ENCODE results near the gene DYRK1A. TPM values are rescaled to one million over a fixed set of nuclear protein-coding genes. Genes with fewer than 3 reads are reported as not detected.

The DYRK1A gene
- total RNA-seq, 1 donor from 2014 or later, result 70.2 TPM

GRCh38 chr21:37365517-37366481 lies 774 bp upstream of the DYRK1A start:
- peak; percentile 63 for DNase-seq (ENCODE audit: low spot score)

GRCh38 chr21:37367336-37367702 lies 746 bp downstream of the DYRK1A start:
- DNase-seq (ENCODE audit: low spot score), result no peak

- no peak for DNase-seq (ENCODE audit: low spot score)
Measured at GRCh38 chr21:37367703-37368540, 1.3 kb downstream of the DYRK1A start.

- no peak for DNase-seq (ENCODE audit: low spot score)
Measured at GRCh38 chr21:37368541-37369279, 2.1 kb downstream of the DYRK1A start.

- DNase-seq (ENCODE audit: low spot score), result no peak
Measured at GRCh38 chr21:37369307-37369854, 2.8 kb downstream of the DYRK1A start.

GRCh38 chr21:37370152-37371040 lies 3.8 kb downstream of the DYRK1A start:
- DNase-seq (ENCODE audit: low spot score), result no peak

GRCh38 chr21:37371041-37371397 lies 4.4 kb downstream of the DYRK1A start:
- DNase-seq (ENCODE audit: low spot score), result no peak

GRCh38 chr21:37372127-37372731 lies 5.7 kb downstream of the DYRK1A start:
- DNase-seq (ENCODE audit: low spot score), result no peak

- DNase-seq (ENCODE audit: low spot score), result no peak
Measured at GRCh38 chr21:37372951-37373350, 6.4 kb downstream of the DYRK1A start.

GRCh38 chr21:37373539-37373938 lies 7.0 kb downstream of the DYRK1A start:
- DNase-seq (ENCODE audit: low spot score), result no peak

- DNase-seq (ENCODE audit: low spot score), result no peak
Measured at GRCh38 chr21:37374027-37374426, 7.5 kb downstream of the DYRK1A start.

- DNase-seq (ENCODE audit: low spot score), result no peak
Measured at GRCh38 chr21:37375866-37376574, 9.4 kb downstream of the DYRK1A start.

- DNase-seq (ENCODE audit: low spot score), result no peak
Measured at GRCh38 chr21:37378700-37379139, 12.1 kb downstream of the DYRK1A start.

GRCh38 chr21:37380349-37381323 lies 14.1 kb downstream of the DYRK1A start:
- peak; percentile 38 for DNase-seq (ENCODE audit: low spot score)

GRCh38 chr21:37381883-37382585 lies 15.5 kb downstream of the DYRK1A start:
- DNase-seq (ENCODE audit: low spot score), result no peak

- DNase-seq (ENCODE audit: low spot score), result no peak
Measured at GRCh38 chr21:37383086-37383485, 16.5 kb downstream of the DYRK1A start.

GRCh38 chr21:37383784-37384311 lies 17.3 kb downstream of the DYRK1A start:
- DNase-seq (ENCODE audit: low spot score), result no peak
